T-cell (primary cell): Measurements from ENCODE around the gene SCCPDH. TPM values are rescaled to one million over a fixed set of nuclear protein-coding genes. Genes with fewer than 3 reads are reported as not detected.

Experiments used
- ATAC-seq, 4 experiments: fragments of 200-7000 bp in 3 of 4; fragments of 150-1000 bp in 1 of 4; cut with Tn5 transposase; replicated peaks in 1 of 4; 1 replicate in 3 of 4; 2 replicates in 1 of 4; pipeline ENCODE4 v1.10.0; 2021; ENCODE audit warnings: moderate library complexity in 3 of 4, mild to moderate bottlenecking in 2 of 4, moderate number of reproducible peaks in 1 of 4
- CTCF ChIA-PET, 2 donors: fragments of 300-600 bp; sonication (Branson Sonifier 250); formaldehyde crosslinking; loops; one replicate each; lab custom pipeline; 2022; ENCODE audit warnings: antibody characterized with exemption in 2 of 2; lab: Charles Lee
- POLR2A ChIA-PET, 2 donors: fragments of 300-600 bp; sonication (Branson Sonifier 250); formaldehyde crosslinking; loops; one replicate each; lab custom pipeline; 2022; ENCODE audit warnings: antibody characterized with exemption in 2 of 2; lab: Charles Lee
- DNase-seq, 35 experiments: peaks; one replicate each; pipeline versions ENCODE4 v3.0.0 to v3.0.0-alpha.2; 2013 to 2023
- H3K27ac ChIP-seq: one replicate; pipeline ENCODE4 v1.5.1; 2013; ENCODE audit warnings: low read length
- H3K27me3 ChIP-seq, 2 experiments: replicated peaks in 1 of 2; 1 replicate in 1 of 2; 2 replicates in 1 of 2; pipeline versions ENCODE4 v1.6.1 to v1.7.0; 2013; ENCODE audit warnings: low read length in 1 of 2, mixed read lengths in 1 of 2; ENCODE audit not compliant: control insufficient read depth in 2 of 2, insufficient read depth in 2 of 2; ENCODE audit errors: extremely low read depth in 1 of 2
- H3K36me3 ChIP-seq, 2 donors: 1 replicate in 1 of 2; 2 replicates in 1 of 2; pipeline versions ENCODE4 v1.6.1 to v1.7.0; 2013; ENCODE audit warnings: low read length in 1 of 2; ENCODE audit not compliant: control insufficient read depth in 2 of 2, insufficient read depth in 1 of 2; ENCODE audit errors: extremely low read depth in 1 of 2
- H3K4me1 ChIP-seq, 2 experiments: 1 replicate in 1 of 2; 2 replicates in 1 of 2; pipeline versions ENCODE4 v1.6.1 to v1.7.0; 2013; ENCODE audit warnings: low read length in 2 of 2, mixed read lengths in 1 of 2; ENCODE audit not compliant: insufficient read depth in 2 of 2, control insufficient read depth in 1 of 2; ENCODE audit errors: extremely low read depth in 1 of 2
- H3K4me3 ChIP-seq, 2 donors: 1 replicate in 1 of 2; 2 replicates in 1 of 2; pipeline versions ENCODE4 v1.5.1 to v1.7.0; 2013; ENCODE audit warnings: mild to moderate bottlenecking in 2 of 2, low read length in 1 of 2, moderate library complexity in 1 of 2; ENCODE audit not compliant: control insufficient read depth in 1 of 2; ENCODE audit errors: extremely low read depth in 1 of 2
- H3K9me3 ChIP-seq: 2 replicates; pipeline ENCODE4 v1.7.0; 2013
- H3K27ac Mint-ChIP-seq, 2 donors: one replicate each; pipeline ENCODE4 v1.8.0; 2020 to 2021; ENCODE audit warnings: mild to moderate bottlenecking in 2 of 2, mixed read lengths in 2 of 2
- H3K27me3 Mint-ChIP-seq, 2 donors: one replicate each; pipeline ENCODE4 v1.8.0; 2021 to 2022; ENCODE audit warnings: mixed read lengths in 2 of 2
- H3K36me3 Mint-ChIP-seq: one replicate; pipeline ENCODE4 v1.8.0; 2021; ENCODE audit warnings: mixed read lengths
- H3K4me1 Mint-ChIP-seq, 3 donors: one replicate each; pipeline ENCODE4 v1.8.0; 2020 to 2022; ENCODE audit warnings: mixed read lengths in 3 of 3, mild to moderate bottlenecking in 1 of 3
- H3K4me3 Mint-ChIP-seq, 3 donors: one replicate each; pipeline ENCODE4 v1.8.0; 2020 to 2022; ENCODE audit warnings: mild to moderate bottlenecking in 3 of 3, mixed read lengths in 3 of 3, moderate library complexity in 3 of 3
- H3K9me3 Mint-ChIP-seq, 3 donors: one replicate each; pipeline ENCODE4 v1.8.0; 2020 to 2022; ENCODE audit warnings: mixed read lengths in 3 of 3
- WGBS: methylation state at CpG from one replicate; pipeline ENCODE4 v1.1.5; 2013; ENCODE audit warnings: missing lambda C conversion rate; ENCODE audit not compliant: insufficient coverage; 5-methylcytosine and 5-hydroxymethylcytosine counted together
- total RNA-seq, 35 experiments: library from RNA in 6 of 35; stranded (reverse) in 6 of 35; fragments of 120-200 nt in 1 of 35; gene quantifications; one replicate each; pipeline versions ENCODE4 v1.2.1 to v1.2.4 and lab custom pipeline; 2013 to 2026

Gene SCCPDH
- total RNA-seq, 5 donors from 2014 or later (not counting 1 experiment from before 2014, with no cell fraction given): 3.7 to 6.2 (median 4.5) TPM

GRCh38 chr1:246699095-246699735, 25.0 kb upstream of the SCCPDH start:
- Mint-ChIP-seq H3K4me1 (peaks cover 6 to 8% (median 6%) of the 10 kb centered on the region in 3 donors), H3K9me3 (peaks cover 0 to 7% (median 0%) of the 10 kb centered on the region in 3 donors), H3K27ac (peak overlapping the region in 1 of 2 donors; percentile 23), H3K4me3 (peak overlapping the region; percentile 4 to 68 (median 50)), H3K27me3 (peaks cover 0 to 3% of the 10 kb centered on the region in 2 donors), H3K36me3 (peaks cover 4% of the 10 kb centered on the region)
- H3K4me1 ChIP-seq: peaks cover 2 to 11% of the 10 kb centered on the region in 2 experiments
- H3K9me3 ChIP-seq: no peaks in the 10 kb centered on the region
- ChIA-PET CTCF (interaction anchor here in 1 of 2 donors (0.7 kb wide), 2 partner anchors 51 to 1840 kb away, joined by 3 to 6 read pairs; no protein-coding TSS in a partner anchor), POLR2A (interaction anchor here in 1 of 2 donors (0.7 kb wide), 1 partner anchor 24 kb away, joined by 14 read pairs; no protein-coding TSS in a partner anchor)
- DNase-seq (peak; percentile 46 to 90 (median 70)), ATAC-seq (peak; percentile 79 to 95 (median 91))
- peak overlapping the region; percentile 9 to 49 for H3K4me3 ChIP-seq
- 0% methylated on average over 9 of the region's 18 CpGs for WGBS
- H3K36me3 ChIP-seq: no peaks in the 10 kb centered on the region
- H3K27me3 ChIP-seq: peaks cover 0 to 15% of the 10 kb centered on the region in 2 experiments
- H3K27ac ChIP-seq: no peak overlapping the region

- ATAC-seq (no peak), DNase-seq (no peak)
- 34% methylated on average over 8 of the region's 8 CpGs for WGBS
- Mint-ChIP-seq H3K36me3 (no peaks in the 10 kb centered on the region), H3K27me3 (peaks cover 0 to 3% of the 10 kb centered on the region in 2 donors), H3K27ac (no peak overlapping the region), H3K4me1 (peaks cover 6 to 8% (median 8%) of the 10 kb centered on the region in 3 donors), H3K9me3 (no peaks in the 10 kb centered on the region), H3K4me3 (no peak overlapping the region)
- Histone ChIP-seq H3K9me3 (no peaks in the 10 kb centered on the region), H3K4me3 (no peak overlapping the region), H3K27ac (no peak overlapping the region), H3K4me1 (peaks cover 2 to 9% of the 10 kb centered on the region in 2 experiments), H3K27me3 (peaks cover 0 to 10% of the 10 kb centered on the region in 2 experiments), H3K36me3 (no peaks in the 10 kb centered on the region)
- ChIA-PET CTCF (no interaction called here), POLR2A (interaction anchor here in 1 of 2 donors (0.7 kb wide), 1 partner anchor 79 kb away, joined by 3 read pairs; no protein-coding TSS in a partner anchor)
Measured at GRCh38 chr1:246703581-246703980, 20.6 kb upstream of the SCCPDH start.

GRCh38 chr1:246705368-246705767, 18.8 kb upstream of the SCCPDH start:
- Histone ChIP-seq H3K36me3 (no peaks in the 10 kb centered on the region), H3K27ac (no peak overlapping the region), H3K4me3 (no peak overlapping the region), H3K27me3 (peaks cover 0 to 2% of the 10 kb centered on the region in 2 experiments), H3K4me1 (no peaks in the 10 kb centered on the region), H3K9me3 (no peaks in the 10 kb centered on the region)
- H3K36me3 Mint-ChIP-seq: no peaks in the 10 kb centered on the region
- no CpG with 5 or more reads among the region's 3 CpGs for WGBS
- H3K27me3 Mint-ChIP-seq: peaks cover 4 to 5% of the 10 kb centered on the region in 2 donors
- H3K9me3 Mint-ChIP-seq: peaks cover 0 to 5% (median 0%) of the 10 kb centered on the region in 3 donors
- no peak for DNase-seq
- H3K4me3 Mint-ChIP-seq: no peak overlapping the region
- no peak overlapping the region for H3K27ac Mint-ChIP-seq
- ChIA-PET POLR2A (interaction anchor here in 1 of 2 donors (0.7 kb wide), 1 partner anchor 33 kb away, joined by 15 read pairs; no protein-coding TSS in a partner anchor), CTCF (no interaction called here)
- no peak for ATAC-seq
- peaks cover 0 to 6% (median 0%) of the 10 kb centered on the region in 3 donors for H3K4me1 Mint-ChIP-seq

GRCh38 chr1:246708166-246708565, 16.0 kb upstream of the SCCPDH start:
- DNase-seq (no peak), ATAC-seq (no peak)
- Mint-ChIP-seq H3K27me3 (peaks cover 6 to 14% of the 10 kb centered on the region in 2 donors), H3K4me3 (no peak overlapping the region), H3K9me3 (peaks cover 0 to 5% (median 0%) of the 10 kb centered on the region in 3 donors), H3K36me3 (no peaks in the 10 kb centered on the region), H3K4me1 (peaks cover 0 to 6% (median 0%) of the 10 kb centered on the region in 3 donors), H3K27ac (no peak overlapping the region)
- H3K27me3 ChIP-seq: peaks cover 0 to 5% of the 10 kb centered on the region in 2 experiments
- H3K9me3 ChIP-seq: no peaks in the 10 kb centered on the region
- no CpG with 5 or more reads among the region's 6 CpGs for WGBS
- H3K36me3 ChIP-seq: no peaks in the 10 kb centered on the region
- ChIA-PET CTCF (no interaction called here), POLR2A (interaction anchor here in 1 of 2 donors (0.5 kb wide), 1 partner anchor 352 kb away, joined by 4 read pairs; no protein-coding TSS in a partner anchor)
- no peaks in the 10 kb centered on the region for H3K4me1 ChIP-seq
- no peak overlapping the region for H3K4me3 ChIP-seq
- no peak overlapping the region for H3K27ac ChIP-seq

GRCh38 chr1:246709196-246709595, 15.0 kb upstream of the SCCPDH start:
- Mint-ChIP-seq H3K9me3 (peaks cover 0 to 5% (median 0%) of the 10 kb centered on the region in 3 donors), H3K36me3 (no peaks in the 10 kb centered on the region), H3K4me3 (no peak overlapping the region), H3K4me1 (peaks cover 0 to 6% (median 0%) of the 10 kb centered on the region in 3 donors), H3K27ac (no peak overlapping the region), H3K27me3 (peaks cover 6 to 14% of the 10 kb centered on the region in 2 donors)
- no peak overlapping the region for H3K27ac ChIP-seq
- H3K9me3 ChIP-seq: no peaks in the 10 kb centered on the region
- H3K27me3 ChIP-seq: peaks cover 0 to 5% of the 10 kb centered on the region in 2 experiments
- no peak for DNase-seq
- ChIA-PET POLR2A (no interaction called here), CTCF (interaction anchor here in 1 of 2 donors (0.6 to 1.1 kb wide), 4 partner anchors 20 to 372 kb away, joined by 3 to 5 read pairs (median 4); no protein-coding TSS in a partner anchor)
- H3K4me3 ChIP-seq: no peak overlapping the region
- ATAC-seq: no peak
- H3K36me3 ChIP-seq: no peaks in the 10 kb centered on the region
- 93% methylated on average over 3 of the region's 4 CpGs for WGBS
- H3K4me1 ChIP-seq: no peaks in the 10 kb centered on the region

- ATAC-seq (no peak), DNase-seq (no peak)
- WGBS: 25% methylated on average over 1 of the region's 2 CpGs
- CTCF ChIA-PET: interaction anchor here in 1 of 2 donors (0.6 to 1.1 kb wide), 4 partner anchors 21 to 372 kb away, joined by 3 to 5 read pairs (median 4); no protein-coding TSS in a partner anchor
- peaks cover 10 to 14% of the 10 kb centered on the region in 2 donors for H3K27me3 Mint-ChIP-seq
- H3K27ac Mint-ChIP-seq: no peak overlapping the region
- H3K36me3 ChIP-seq: no peaks in the 10 kb centered on the region
- peaks cover 0 to 5% of the 10 kb centered on the region in 2 experiments for H3K27me3 ChIP-seq
- H3K9me3 Mint-ChIP-seq: peaks cover 0 to 5% (median 0%) of the 10 kb centered on the region in 3 donors
- peaks cover 0 to 6% (median 0%) of the 10 kb centered on the region in 3 donors for H3K4me1 Mint-ChIP-seq
- H3K4me1 ChIP-seq: no peaks in the 10 kb centered on the region
- H3K36me3 Mint-ChIP-seq: no peaks in the 10 kb centered on the region
- no peaks in the 10 kb centered on the region for H3K9me3 ChIP-seq
- H3K4me3 Mint-ChIP-seq: no peak overlapping the region
- POLR2A ChIA-PET: no interaction called here
- H3K4me3 ChIP-seq: no peak overlapping the region
- H3K27ac ChIP-seq: no peak overlapping the region
Measured at GRCh38 chr1:246709835-246710234, 14.4 kb upstream of the SCCPDH start.
